SK-N-SH (cell line): ENCODE results near the gene JAML. TPM values are rescaled to one million over a fixed set of nuclear protein-coding genes. Genes with fewer than 3 reads are reported as not detected.
"Not testable (repeated sequence)": the region's sequence is repeated elsewhere in the genome, so short reads cannot be mapped to it uniquely, and the experiment has no call there.

Experiments used
- CTCF ChIA-PET: fragments of 300-600, 350-600 bp; formaldehyde crosslinking; extraction: SDS; loops from one replicate; lab custom pipeline; 2021; lab: Yijun Ruan, JAX
- POLR2A ChIA-PET: fragments of 350-600 bp; sonication (Branson Sonifier 250); formaldehyde crosslinking; extraction: SDS; loops from one replicate; lab custom pipeline; 2020; ENCODE audit warnings: antibody characterized with exemption, inconsistent platforms; lab: Yijun Ruan, JAX
- DNase-seq: peaks from one replicate; pipeline ENCODE4 v3.0.0; 2012
- H2AFZ ChIP-seq: fragments of 200-600 bp; sonication (generic); 2 replicates; pipeline ENCODE4 v1.8.1; 2016; ENCODE audit warnings: antibody characterized with exemption, mild to moderate bottlenecking, low read depth
- H3F3A ChIP-seq: fragments of 200-600 bp; sonication (generic); replicated peaks from 2 replicates; pipeline ENCODE3; 2016; ENCODE audit warnings: antibody characterized with exemption, mild to moderate bottlenecking; ENCODE audit not compliant: insufficient read depth
- H3K27ac ChIP-seq, 2 experiments: fragments of 200-500 bp in 1 of 2; fragments of 200-600 bp in 1 of 2; sonication (Bioruptor generic) in 1 of 2; sonication (generic), shearing (Covaris generic) in 1 of 2; 2 replicates each; pipeline versions ENCODE4 v1.5.1 to v1.6.1; 2014 to 2016; ENCODE audit warnings: low read depth in 2 of 2, inconsistent platforms in 1 of 2, low read length in 1 of 2, mild to moderate bottlenecking in 1 of 2, mixed read lengths in 1 of 2
- H3K27me3 ChIP-seq: fragments of 200-600 bp; sonication (generic), shearing (Covaris generic); 2 replicates; pipeline ENCODE4 v1.6.1; 2016; ENCODE audit warnings: mixed run types; ENCODE audit not compliant: insufficient read depth
- H3K36me3 ChIP-seq, 2 experiments: fragments of 200-500 bp in 1 of 2; fragments of 200-600 bp in 1 of 2; sonication (Bioruptor generic) in 1 of 2; sonication (generic) in 1 of 2; replicated peaks in 1 of 2; 2 replicates each; pipeline versions ENCODE3 to v1.5.1; 2014 to 2016; ENCODE audit warnings: low read length in 1 of 2, mild to moderate bottlenecking in 1 of 2; ENCODE audit not compliant: insufficient read depth in 2 of 2, control insufficient read depth in 1 of 2
- H3K4me1 ChIP-seq, 2 experiments: fragments of 200-500 bp in 1 of 2; fragments of 200-600 bp in 1 of 2; sonication (Bioruptor generic) in 1 of 2; sonication (generic), shearing (Covaris generic) in 1 of 2; 2 replicates each; pipeline versions ENCODE4 v1.5.1 to v1.6.1; 2014 to 2016; ENCODE audit warnings: low read depth in 1 of 2, low read length in 1 of 2, mixed run types in 1 of 2; ENCODE audit not compliant: insufficient read depth in 2 of 2, control insufficient read depth in 1 of 2
- H3K4me2 ChIP-seq: fragments of 200-600 bp; sonication (generic), shearing (Covaris generic); 2 replicates; pipeline ENCODE4 v1.6.1; 2017; ENCODE audit warnings: mixed run types
- H3K4me3 ChIP-seq, 2 experiments: fragments of 200-500 bp in 1 of 2; fragments of 200-600 bp in 1 of 2; sonication (Bioruptor generic) in 1 of 2; sonication (generic), shearing (Covaris generic) in 1 of 2; 2 replicates each; pipeline versions ENCODE4 v1.5.1 to v1.8.1; 2014 to 2016; ENCODE audit warnings: low read depth in 2 of 2, inconsistent platforms in 1 of 2, low read length in 1 of 2, mild to moderate bottlenecking in 1 of 2, mixed read lengths in 1 of 2, moderate library complexity in 1 of 2
- H3K79me2 ChIP-seq: fragments of 200-600 bp; sonication (generic); 2 replicates; pipeline ENCODE4 v1.8.1; 2017; ENCODE audit warnings: mild to moderate bottlenecking; ENCODE audit not compliant: insufficient read depth
- H3K9ac ChIP-seq: fragments of 200-600 bp; sonication (generic); 2 replicates; pipeline ENCODE4 v1.6.1; 2017; ENCODE audit warnings: mixed run types
- H3K9me2 ChIP-seq: fragments of 200-600 bp; sonication (generic); 2 replicates; pipeline ENCODE4 v1.6.1; 2017; ENCODE audit warnings: mixed run types
- H3K9me3 ChIP-seq: fragments of 200-600 bp; sonication (generic); 2 replicates; pipeline ENCODE4 v1.6.1; 2017; ENCODE audit warnings: mixed run types, mild to moderate bottlenecking, moderate library complexity
- H4K20me1 ChIP-seq: fragments of 200-600 bp; sonication (generic); 2 replicates; pipeline ENCODE4 v1.6.1; 2017; ENCODE audit warnings: mild to moderate bottlenecking, mixed run types; ENCODE audit not compliant: insufficient read depth
- CTCF ChIP-seq: fragments of 200-600 bp; sonication (generic); IDR thresholded peaks from 2 replicates; pipeline ENCODE4 v1.6.1; 2017; ENCODE audit warnings: antibody characterized with exemption, mild to moderate bottlenecking, moderate library complexity
- ELF1 ChIP-seq: IDR thresholded peaks from 2 replicates; pipeline ENCODE4 v1.4.0; 2012
- EZH2phosphoT487 ChIP-seq: fragments of 200-600 bp; sonication (generic); IDR thresholded peaks from 2 replicates; pipeline ENCODE4 v1.6.1; 2017; ENCODE audit warnings: low read depth, mixed run types, mild to moderate bottlenecking, antibody characterized with exemption, moderate library complexity, borderline replicate concordance
- FOSL2 ChIP-seq: IDR thresholded peaks from 2 replicates; pipeline ENCODE4 v1.4.0; 2012; ENCODE audit warnings: low read depth, mild to moderate bottlenecking, moderate library complexity, borderline replicate concordance
- GATA2 ChIP-seq: sonication (generic); formaldehyde crosslinking; IDR thresholded peaks from 2 replicates; pipeline ENCODE4 v1.5.0; 2020; ENCODE audit warnings: mild to moderate bottlenecking, missing genetic modification reagents
- MAX ChIP-seq: IDR thresholded peaks from 2 replicates; pipeline ENCODE4 v1.4.0; 2012; ENCODE audit warnings: low read depth
- MEF2A ChIP-seq: IDR thresholded peaks from 2 replicates; pipeline ENCODE4 v1.4.0; 2012; ENCODE audit warnings: low read depth, borderline replicate concordance
- MXI1 ChIP-seq: IDR thresholded peaks from 2 replicates; pipeline ENCODE4 v1.6.1; 2012; ENCODE audit warnings: mild to moderate bottlenecking, low read depth, low read length, improper control_type of control experiment
- POLR2AphosphoS5 ChIP-seq: IDR thresholded peaks from 2 replicates; pipeline ENCODE4 v1.6.1; 2012; ENCODE audit warnings: low read depth, low read length
- RAD21 ChIP-seq: IDR thresholded peaks from 2 replicates; pipeline ENCODE4 v1.6.1; 2012; ENCODE audit warnings: mild to moderate bottlenecking, low read length
- RCOR1 ChIP-seq: fragments of 150-350 bp; IDR thresholded peaks from 2 replicates; pipeline ENCODE4 v1.6.1; 2017; ENCODE audit warnings: antibody characterized with exemption, low read length
- RFX5 ChIP-seq: IDR thresholded peaks from 2 replicates; pipeline ENCODE4 v1.6.1; 2012; ENCODE audit warnings: mild to moderate bottlenecking, improper control_type of control experiment, low read length
- RXRA ChIP-seq: IDR thresholded peaks from 2 replicates; pipeline ENCODE4 v1.4.0; 2012; ENCODE audit warnings: low read depth, mild to moderate bottlenecking, borderline replicate concordance
- YY1 ChIP-seq: IDR thresholded peaks from 2 replicates; pipeline ENCODE4 v1.4.0; 2012; ENCODE audit warnings: low read depth, mild to moderate bottlenecking
- WGBS: methylation state at CpG from one replicate; pipeline ENCODE4 v1.1.6; 2017; ENCODE audit warnings: low lambda C conversion rate; 5-methylcytosine and 5-hydroxymethylcytosine counted together
- polyA plus RNA-seq, 3 experiments: library from polyadenylated mRNA; depleted of rRNA; stranded (reverse); fragments of >200 nt; gene quantifications; 2 replicates each; pipeline ENCODE4 v1.2.3, GENCODE V29; 2012
- TF ChIP-seq, protein P1 (sequence below): IDR thresholded peaks from 2 replicates; pipeline ENCODE4 v1.4.0; 2012; ENCODE audit warnings: low read depth, borderline replicate concordance

The JAML gene
- polyA plus RNA-seq, 1 of the 3 experiments (the other 2 are of a cell fraction), result not detected

- Histone ChIP-seq H3K36me3 (no peaks in the 10 kb centered on the region), H3K9ac (no peak overlapping the region), H3K27ac (no peak overlapping the region), H2AFZ (no peak overlapping the region), H3K27me3 (peaks cover 27% of the 10 kb centered on the region; the same call in 1 of the 2 replicates), H4K20me1 (no peaks in the 10 kb centered on the region), H3K4me2 (no peak overlapping the region), H3K9me3 (no peaks in the 10 kb centered on the region), H3K9me2 (no peaks in the 10 kb centered on the region), H3F3A (no peaks in the 10 kb centered on the region), H3K4me1 (no peaks in the 10 kb centered on the region), H3K79me2 (no peaks in the 10 kb centered on the region), H3K4me3 (no peak overlapping the region)
- no peak for DNase-seq
- ChIA-PET POLR2A (no interaction called here), CTCF (interaction anchor here (1.1 to 3.1 kb wide), 7 partner anchors 12 to 167 kb away, joined by 3 to 20 read pairs (median 5); no protein-coding TSS in a partner anchor)
- WGBS, result 36% methylated on average over 6 of the region's 6 CpGs
- TF ChIP-seq YY1 (no peak), MEF2A (no peak), RCOR1 (no peak), GATA2 (CRISPR knock-in tag) (no peak), CTCF (no peak), ELF1 (no peak), MAX (no peak), RAD21 (no peak), EZH2phosphoT487 (no peak), MXI1 (no peak)
Measured at GRCh38 chr11:118186346-118187107, 38.3 kb downstream of the JAML start.

DNA sequence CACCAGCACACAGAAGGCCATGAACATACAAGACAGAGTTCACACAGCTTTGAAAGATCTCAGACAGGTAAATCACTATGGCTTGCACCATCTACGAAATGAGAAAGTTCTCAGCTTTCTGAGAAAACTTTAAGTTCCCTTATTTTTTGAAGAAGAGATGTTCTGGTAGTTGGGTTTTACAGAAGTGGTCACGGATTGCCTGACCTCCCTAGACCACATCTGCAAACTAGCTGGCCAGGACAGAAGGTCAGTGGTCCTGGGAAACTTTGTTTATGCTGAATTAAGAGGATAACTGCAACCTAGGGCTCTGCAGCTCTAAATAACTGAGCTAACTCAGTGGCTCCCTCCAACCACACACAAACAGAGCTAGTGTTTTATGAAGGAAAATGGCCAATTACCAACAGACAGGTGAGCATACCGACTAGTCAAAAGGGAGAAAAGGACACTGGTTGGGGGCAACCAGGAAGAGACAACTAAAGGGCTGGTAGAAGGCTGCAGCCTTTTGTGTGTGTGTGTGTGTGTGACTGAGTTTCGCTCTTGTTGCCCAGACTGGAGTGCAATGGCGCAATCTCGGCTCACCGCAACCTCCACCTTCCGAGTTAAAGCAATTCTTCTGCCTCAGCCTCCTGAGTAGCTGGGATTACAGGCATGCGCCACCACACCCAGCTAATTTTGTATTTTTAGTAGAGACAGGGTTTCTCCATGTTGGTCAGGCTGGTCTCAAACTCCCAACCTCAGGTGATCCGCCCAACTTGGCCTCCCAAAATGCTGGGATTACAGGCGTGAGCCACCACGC is 39.8 kb downstream of the JAML start:
- H3K9ac ChIP-seq, result no peak overlapping the region
- H3K36me3 ChIP-seq, result no peaks in the 10 kb centered on the region
- no peak overlapping the region for H3K4me3 ChIP-seq
- H3K27me3 ChIP-seq, result peaks cover 27% of the 10 kb centered on the region; the same call in 1 of the 2 replicates
- no peak overlapping the region for H3K4me2 ChIP-seq
- no peaks in the 10 kb centered on the region for H4K20me1 ChIP-seq
- H2AFZ ChIP-seq, result no peak overlapping the region
- peaks cover 0 to 8% of the 10 kb centered on the region in 2 experiments; a peak in 1 of 4 replicates for H3K4me1 ChIP-seq
- POLR2A ChIA-PET, result no interaction called here
- no peaks in the 10 kb centered on the region for H3K79me2 ChIP-seq
- H3K9me2 ChIP-seq, result no peaks in the 10 kb centered on the region
- no peak overlapping the region for H3K27ac ChIP-seq
- TF ChIP-seq RXRA (no peak), RFX5 (no peak), ELF1 (no peak), FOSL2 (no peak), MEF2A (no peak), POLR2AphosphoS5 (no peak), YY1 (no peak)
- TF ChIP-seq, protein P1, sequence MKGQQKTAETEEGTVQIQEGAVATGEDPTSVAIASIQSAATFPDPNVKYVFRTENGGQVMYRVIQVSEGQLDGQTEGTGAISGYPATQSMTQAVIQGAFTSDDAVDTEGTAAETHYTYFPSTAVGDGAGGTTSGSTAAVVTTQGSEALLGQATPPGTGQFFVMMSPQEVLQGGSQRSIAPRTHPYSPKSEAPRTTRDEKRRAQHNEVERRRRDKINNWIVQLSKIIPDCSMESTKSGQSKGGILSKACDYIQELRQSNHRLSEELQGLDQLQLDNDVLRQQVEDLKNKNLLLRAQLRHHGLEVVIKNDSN, result no peak
- no peaks in the 10 kb centered on the region for H3K9me3 ChIP-seq
- WGBS, result 49% methylated on average over 10 of the region's 12 CpGs
- H3F3A ChIP-seq, result no peaks in the 10 kb centered on the region
- no peak for DNase-seq
- CTCF ChIA-PET, result interaction anchor here (0.9 to 3.1 kb wide), 5 partner anchors 12 to 168 kb away, joined by 3 to 20 read pairs (median 3); no protein-coding TSS in a partner anchor

- CTCF ChIA-PET, result interaction anchor here (2.7 to 3.1 kb wide), 2 partner anchors 12 to 15 kb away, joined by 15 to 20 read pairs; no protein-coding TSS in a partner anchor
- POLR2A ChIA-PET, result not testable (repeated sequence)
- WGBS, result 58% methylated on average over 5 of the region's 5 CpGs
Measured at GRCh38 chr11:118183691-118184090, 41.1 kb downstream of the JAML start.

More at GRCh38 chr11:118183691-118184090, 41.1 kb downstream of the JAML start:
- not testable (repeated sequence) for H4K20me1 ChIP-seq, H3K4me2 ChIP-seq, H3K27ac ChIP-seq, H3K9me3 ChIP-seq, DNase-seq, H3F3A ChIP-seq, H3K9me2 ChIP-seq, H3K4me1 ChIP-seq, H3K36me3 ChIP-seq, H3K9ac ChIP-seq, H3K79me2 ChIP-seq, H3K4me3 ChIP-seq, H2AFZ ChIP-seq
- peaks cover 27% of the 10 kb centered on the region; the same call in 1 of the 2 replicates for H3K27me3 ChIP-seq
